ENCODE data around the gene MPP2.
A peak's percentile ranks its signal among the peaks of the same experiment; 100 is the strongest.

MPP2 gene

GRCh38 chr17:43950554-43950953, 43.2 kb upstream of the MPP2 start:
- no peak overlapping the region for H3K4me3 ChIP-seq (ENCODE audit: low read depth, low read length)
- DNase-seq (ENCODE audit: low read depth) = no peak
- TF ChIP-seq CTCF (IDR thresholded peaks at IDR 0.05; ENCODE audit: control insufficient read depth, extremely low read depth, insufficient read depth) = no peak

- H3K4me3 ChIP-seq (ENCODE audit: low read depth, low read length) = no peak overlapping the region
- no peak for DNase-seq (ENCODE audit: low read depth)
- TF ChIP-seq CTCF (IDR thresholded peaks at IDR 0.05; ENCODE audit: control insufficient read depth, extremely low read depth, insufficient read depth) = no peak
Measured at GRCh38 chr17:43949781-43950180, 42.4 kb upstream of the MPP2 start.

- no peak for DNase-seq (ENCODE audit: low read depth)
- no peak for TF ChIP-seq CTCF (IDR thresholded peaks at IDR 0.05; ENCODE audit: control insufficient read depth, extremely low read depth, insufficient read depth)
- H3K4me3 ChIP-seq (ENCODE audit: low read depth, low read length) = no peak overlapping the region
Measured at GRCh38 chr17:43946781-43947180, 39.4 kb upstream of the MPP2 start.

GRCh38 chr17:43945074-43945829, 37.9 kb upstream of the MPP2 start:
- TF ChIP-seq CTCF (IDR thresholded peaks at IDR 0.05; ENCODE audit: control insufficient read depth, extremely low read depth, insufficient read depth) = no peak

GRCh38 chr17:43942051-43942685, 34.8 kb upstream of the MPP2 start, which contains the start of gene PPY:
PPY (minus strand) TSS chr17:43942476; CDS start chr17:43941654, 822 bp downstream.
- no peak for DNase-seq (ENCODE audit: low read depth)
- H3K4me3 ChIP-seq (ENCODE audit: low read depth, low read length) = no peak within 1 kb of the TSS
- no peak for TF ChIP-seq CTCF (IDR thresholded peaks at IDR 0.05; ENCODE audit: control insufficient read depth, extremely low read depth, insufficient read depth)

More at GRCh38 chr17:43945074-43945829, 37.9 kb upstream of the MPP2 start:
- no peak for DNase-seq (ENCODE audit: low read depth)
- H3K4me3 ChIP-seq (ENCODE audit: low read depth, low read length) = no peak overlapping the region

GRCh38 chr17:43940630-43941029, 33.3 kb upstream of the MPP2 start:
- DNase-seq (ENCODE audit: low read depth) = no peak
- H3K4me3 ChIP-seq (ENCODE audit: low read depth, low read length) = no peak overlapping the region
- peak; percentile 24; the same call in 1 of the 2 replicates for TF ChIP-seq CTCF (IDR thresholded peaks at IDR 0.05; ENCODE audit: control insufficient read depth, extremely low read depth, insufficient read depth)
